Left kidney (tissue), 2 donors: ENCODE data around the gene MAPK12. TPM values are rescaled to one million over a fixed set of nuclear protein-coding genes. Genes with fewer than 3 reads are reported as not detected.

ENCODE experiments used
- DNase-seq: peaks from one replicate; pipeline ENCODE4 v3.0.0-alpha.2; 2013
- polyA plus RNA-seq: library from polyadenylated mRNA; unstranded; fragments of 120-200 nt; gene quantifications from one replicate; pipeline ENCODE4 v1.2.1, GENCODE V29; 2013; ENCODE audit not compliant: insufficient read length

The MAPK12 gene
- polyA plus RNA-seq, 1 donor, result 10.5 TPM

DNA sequence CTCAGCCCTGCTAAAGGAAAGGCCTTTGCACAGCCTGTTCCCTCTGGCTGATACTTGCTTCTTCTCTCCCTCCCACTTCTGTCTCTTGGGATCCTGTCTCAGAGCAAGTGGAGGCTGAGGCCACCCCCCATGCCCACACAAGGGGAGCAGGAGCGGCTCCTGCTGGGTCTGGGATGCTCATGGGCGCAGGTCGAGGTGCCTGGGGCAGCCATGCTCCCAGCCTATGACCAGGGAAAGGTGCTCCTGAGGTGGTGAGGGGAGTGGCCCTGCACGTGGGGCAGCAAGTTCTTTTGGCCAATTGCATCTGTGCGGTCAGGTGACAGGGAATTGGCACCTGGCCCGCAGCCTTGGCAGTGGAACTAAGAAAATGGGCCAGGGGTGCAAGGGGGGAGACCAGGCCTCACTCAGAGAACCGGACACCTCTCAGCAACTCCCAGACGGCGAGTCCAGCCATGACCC is 7.2 kb upstream of the MAPK12 start:
- DNase-seq, result no peak

DNA sequence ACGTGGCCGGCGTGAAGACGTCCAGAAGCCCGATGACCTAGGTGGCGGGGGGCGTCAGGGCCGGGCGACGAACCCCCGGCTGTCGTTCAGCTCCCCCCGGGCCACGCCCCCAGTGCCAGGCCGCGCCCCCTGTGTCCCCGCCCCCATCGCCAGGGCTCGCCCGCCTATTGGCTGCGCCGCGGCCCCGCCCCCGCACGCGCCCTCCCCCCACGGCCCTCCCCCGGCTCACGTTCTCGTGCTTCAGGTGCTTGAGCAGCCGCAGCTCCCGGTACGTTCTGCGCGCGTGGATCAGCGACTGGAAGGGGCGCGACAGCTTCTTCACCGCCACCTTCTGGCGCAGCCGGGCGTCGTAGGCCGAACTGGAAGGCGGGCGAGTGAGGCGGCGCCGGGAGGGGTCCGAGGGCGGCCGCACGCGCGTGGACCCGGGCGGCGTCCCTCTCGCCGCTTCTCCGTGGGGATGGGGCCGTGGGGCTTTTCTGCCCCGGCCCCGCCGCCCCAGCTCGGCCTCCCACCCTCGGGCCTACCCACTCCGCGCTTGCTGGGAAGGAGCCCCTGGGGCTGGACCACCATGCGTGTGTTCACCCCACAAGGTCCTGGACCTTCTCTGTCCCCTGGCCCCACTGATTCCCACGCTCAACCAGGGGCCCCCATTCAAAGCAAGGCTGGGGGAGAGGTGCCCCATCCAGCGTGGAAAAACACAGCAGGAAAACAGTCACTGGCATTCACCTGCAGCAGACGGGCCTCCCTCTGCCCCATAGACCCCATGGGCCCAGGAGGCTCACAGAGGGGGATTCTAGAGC is 6.3 kb upstream of the MAPK12 start:
- DNase-seq, result no peak

DNA sequence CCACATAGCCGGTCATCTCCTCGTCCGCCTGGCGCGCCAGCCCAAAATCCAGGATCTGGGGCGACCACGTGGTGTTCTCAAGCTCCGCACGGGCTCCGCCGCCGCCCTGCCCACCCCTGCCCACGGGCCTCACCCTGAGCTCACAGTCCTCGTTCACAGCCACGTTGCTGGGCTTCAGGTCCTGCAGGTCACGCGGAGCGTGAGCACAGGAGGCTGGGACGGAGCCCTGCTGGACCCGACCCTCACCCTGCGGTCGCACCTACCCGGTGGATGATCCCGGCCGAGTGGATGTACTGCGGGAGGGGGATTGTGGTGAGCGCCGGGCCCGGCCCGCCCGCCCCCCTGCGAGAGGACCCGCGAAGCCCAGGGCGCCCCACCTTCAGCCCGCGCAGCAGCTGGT is 5.5 kb upstream of the MAPK12 start:
- no peak for DNase-seq

DNA sequence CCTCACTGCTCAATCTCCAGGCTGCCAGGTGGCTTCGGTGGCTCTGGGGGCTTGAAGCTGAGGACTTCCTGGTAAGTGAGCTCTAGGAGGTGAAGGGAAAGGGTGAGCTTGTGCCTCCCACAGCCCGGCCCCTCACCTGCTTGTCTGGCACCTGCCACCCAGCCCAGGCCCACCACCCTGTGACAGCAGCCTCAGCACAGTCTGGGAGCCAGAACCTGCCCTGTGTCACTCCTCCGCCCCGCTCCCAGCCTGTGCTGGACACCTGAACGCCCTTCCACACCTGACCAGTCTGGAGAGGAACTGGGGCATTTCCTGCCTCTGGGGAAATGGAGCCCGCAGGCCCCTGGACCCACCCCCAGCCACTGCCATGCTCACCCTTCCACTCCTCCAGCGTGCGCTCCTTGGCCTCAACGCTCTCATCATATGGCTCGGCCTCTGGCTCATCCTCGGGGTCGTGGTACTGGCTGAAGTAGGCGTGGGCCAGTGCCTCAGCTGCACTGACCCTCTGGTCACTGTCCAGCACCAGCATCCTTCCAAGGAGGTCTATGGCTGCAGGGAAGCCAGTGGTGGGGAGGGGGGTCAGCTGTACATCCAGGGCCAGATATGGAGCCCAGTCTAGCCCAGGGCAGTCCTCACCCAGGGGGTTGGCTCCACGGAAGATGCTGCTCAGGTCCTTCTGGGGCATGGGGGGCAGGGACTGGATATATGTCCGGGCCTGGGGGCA is 3.6 kb upstream of the MAPK12 start:
- DNase-seq, result no peak

DNA sequence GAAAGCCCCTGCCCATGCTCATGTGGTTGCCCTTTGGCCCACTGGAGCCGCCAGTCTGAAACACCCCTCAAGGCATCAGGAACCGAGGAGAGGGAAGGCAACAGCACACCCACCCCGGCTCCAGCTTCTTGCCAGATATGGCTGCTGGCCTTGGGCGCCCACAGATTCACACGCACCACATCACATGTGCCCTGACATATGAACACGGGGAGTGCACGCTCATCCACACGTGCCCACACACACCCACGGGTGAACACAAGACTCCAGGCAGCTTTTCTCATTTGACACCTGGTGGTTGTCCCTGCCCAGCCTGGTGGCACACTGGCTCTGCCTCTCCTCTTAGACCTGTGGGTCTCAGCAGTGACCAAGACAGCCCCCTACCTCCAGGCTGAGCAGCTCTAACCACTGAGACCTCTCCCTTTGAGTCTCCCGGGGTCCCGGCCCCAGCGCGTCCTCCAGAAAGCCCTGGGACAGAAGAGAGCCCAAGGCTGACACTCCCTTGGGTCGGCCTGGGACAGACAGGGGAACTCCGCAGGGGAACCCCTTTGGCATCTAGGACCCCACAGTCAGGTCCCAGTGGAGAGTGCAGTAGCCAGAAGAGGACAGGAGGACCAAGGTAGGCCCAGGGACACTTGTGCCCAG is 2.7 kb upstream of the MAPK12 start:
- no peak for DNase-seq

DNA sequence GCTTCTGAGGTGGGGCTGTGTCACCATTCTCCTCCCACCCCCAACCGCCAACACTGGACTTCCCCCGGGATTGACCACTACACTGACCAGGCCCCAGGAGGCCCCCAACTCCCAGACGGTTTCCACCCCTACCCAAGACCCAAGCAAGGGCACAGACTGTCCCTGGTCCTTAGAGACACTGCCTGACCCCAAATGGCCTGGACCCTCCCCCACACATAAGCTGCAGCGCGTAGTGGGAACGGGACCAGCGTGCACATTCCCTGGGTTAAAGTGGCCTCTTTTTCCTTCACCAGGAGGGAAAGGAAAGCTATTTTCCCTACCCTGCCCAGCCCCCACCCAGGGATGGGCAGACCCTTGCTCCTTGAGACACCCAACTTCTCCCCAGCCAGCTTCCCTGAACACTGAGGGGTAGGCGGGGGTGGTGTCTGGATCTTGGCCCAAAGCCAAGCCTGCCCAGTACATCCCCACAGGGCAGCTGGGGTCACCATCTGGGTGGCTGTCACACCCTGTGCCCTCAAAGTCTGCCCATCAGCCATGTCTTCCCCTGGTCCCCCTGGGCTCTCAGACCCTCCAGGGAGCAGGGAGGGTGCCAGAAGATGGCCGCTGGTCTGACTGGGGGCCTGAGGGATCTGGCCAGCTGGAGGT is 1.6 kb upstream of the MAPK12 start:
- no peak for DNase-seq

DNA sequence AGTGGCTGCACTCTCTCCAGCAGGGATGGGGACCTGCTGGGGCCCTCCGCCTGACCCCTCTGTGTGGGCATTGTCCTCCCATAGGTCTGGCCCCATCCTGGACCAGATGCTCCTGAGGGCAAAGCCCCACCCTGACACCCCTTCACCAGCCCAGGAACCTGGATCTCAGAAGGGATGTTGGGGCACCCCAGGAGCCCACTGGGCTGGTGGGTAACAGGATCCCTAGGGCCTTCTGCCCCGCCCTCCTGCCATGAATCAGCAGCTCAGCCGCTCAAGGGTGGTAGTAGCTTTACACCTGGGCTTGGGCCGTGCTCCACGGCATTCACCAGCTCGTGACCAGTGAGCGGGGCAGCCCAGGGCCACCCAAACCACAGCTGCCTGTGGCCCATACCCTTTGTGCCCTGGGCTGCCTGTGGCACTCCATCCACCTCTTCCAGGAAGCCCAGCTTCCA is 1.0 kb upstream of the MAPK12 start:
- no peak for DNase-seq

DNA sequence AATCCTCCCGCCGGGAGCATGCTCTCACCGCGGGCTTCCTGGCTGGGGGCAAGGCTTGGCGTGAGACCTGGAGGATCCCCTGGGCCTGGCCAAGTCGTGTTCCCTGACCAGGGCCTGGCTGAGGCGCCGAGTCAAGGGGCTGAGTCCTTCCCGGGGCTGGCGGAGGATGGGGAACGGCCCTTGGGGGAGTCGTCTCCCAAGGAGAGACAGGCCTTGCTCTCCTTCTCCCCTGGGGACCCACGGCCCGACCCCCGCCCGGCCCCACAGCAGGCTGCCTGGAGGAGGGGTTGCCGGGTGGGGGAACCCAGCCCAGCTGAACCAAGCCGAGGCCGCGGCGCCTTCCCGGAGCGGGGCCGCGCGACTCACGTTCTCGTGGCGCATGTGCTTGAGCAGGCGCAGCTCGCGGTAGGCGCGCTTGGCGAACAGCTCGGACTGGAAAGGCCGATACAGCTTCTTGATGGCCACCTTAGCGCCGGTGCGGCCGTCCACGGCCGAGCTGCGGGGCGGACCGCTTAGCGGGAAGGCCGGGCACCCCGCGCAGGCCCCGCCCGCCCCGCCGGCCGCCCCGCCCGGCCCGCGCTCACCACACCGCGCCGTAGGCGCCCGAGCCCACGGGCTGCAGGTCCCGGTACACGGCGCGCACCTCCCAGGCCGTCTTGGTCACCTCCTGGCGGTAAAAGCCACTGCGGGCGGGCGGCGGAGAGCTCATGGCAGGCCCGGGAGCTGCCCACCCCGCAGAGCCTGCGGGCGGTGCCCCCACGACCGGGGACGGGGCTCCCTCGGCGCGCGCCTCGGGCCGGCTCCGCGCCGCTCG is 475 bp downstream of the MAPK12 start:
- DNase-seq, result no peak

DNA sequence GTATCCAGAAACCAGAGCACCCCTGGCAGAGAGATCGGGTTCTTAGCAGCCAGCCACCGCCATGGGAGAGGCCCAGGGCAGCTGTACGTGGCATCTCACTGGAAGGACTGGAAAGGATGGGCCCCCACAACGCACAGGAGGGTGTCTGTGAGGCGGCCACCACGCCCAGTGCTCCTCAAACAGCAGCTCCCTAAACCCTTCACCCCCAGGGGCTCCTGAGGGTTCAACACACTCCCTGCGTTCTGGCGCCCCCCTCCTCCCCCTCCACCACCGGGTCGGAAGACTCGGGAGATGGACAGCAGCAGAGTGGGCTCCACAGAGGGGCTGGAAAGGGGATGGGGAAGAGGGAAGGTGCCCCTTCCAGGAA is 1.1 kb downstream of the MAPK12 start:
- no peak for DNase-seq

DNA sequence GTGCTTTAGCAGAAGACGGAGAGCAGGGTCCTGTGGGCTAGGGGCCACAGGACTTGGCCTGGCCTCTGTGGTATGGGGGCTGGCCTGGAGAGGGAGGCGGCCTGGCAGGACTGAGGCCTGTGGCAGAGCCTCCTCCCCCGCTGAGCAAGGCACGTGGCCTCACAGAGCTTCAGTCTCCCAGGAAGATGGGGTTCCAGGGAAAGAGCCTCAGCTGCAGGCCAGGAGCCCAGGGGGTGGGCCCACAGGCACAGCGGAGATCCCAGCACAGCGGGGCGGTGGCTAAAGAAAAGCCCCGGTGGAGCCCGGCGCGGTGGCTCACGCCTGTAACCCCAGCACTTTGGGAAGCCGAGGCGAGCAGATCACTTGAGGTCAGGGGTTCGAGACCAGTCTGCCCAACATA is 2.2 kb downstream of the MAPK12 start:
- DNase-seq, result no peak

DNA sequence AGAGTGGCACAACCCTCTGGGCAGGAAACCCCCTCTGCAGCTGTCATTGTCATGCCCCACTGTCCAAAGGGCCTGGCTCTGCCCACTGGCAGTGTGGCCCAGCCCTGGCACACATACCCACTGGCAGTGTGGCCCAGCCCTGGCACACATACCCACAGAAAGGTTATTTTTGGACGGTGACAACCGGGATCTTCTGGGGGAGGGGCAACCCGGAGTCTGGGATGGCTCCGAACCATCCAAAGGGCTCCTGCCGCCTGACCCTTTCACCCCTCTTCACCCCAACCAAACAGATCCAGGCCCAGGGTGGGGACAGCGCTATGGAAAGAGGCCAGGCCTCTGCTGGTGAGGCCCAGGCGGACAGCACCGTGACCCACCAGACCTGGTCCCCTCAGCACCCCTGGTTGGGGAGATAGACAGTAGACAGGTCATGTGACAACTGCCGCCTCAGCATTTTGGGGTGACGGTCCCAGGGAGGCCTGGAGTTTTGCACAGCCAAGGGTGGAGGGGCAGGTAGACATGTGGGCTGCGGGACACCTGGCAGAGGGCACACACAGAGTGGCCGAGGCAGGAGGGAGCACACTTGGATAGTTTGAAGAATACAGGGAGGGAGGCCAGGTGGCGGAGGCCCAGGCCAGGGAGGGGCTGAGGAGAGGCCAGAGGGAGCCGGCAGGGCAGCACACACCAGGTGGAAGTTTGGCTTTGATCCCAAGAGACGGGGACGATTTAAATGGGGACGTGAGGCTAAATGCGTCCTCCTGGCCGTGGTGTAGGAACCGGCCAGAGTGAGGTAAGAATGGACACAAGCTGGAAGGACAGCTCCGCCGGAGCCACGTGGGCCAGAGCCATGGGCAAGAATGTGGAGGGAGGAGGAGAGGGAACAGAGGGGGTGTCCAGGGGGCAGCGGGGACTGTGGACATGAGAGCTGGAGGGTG is 2.9 kb downstream of the MAPK12 start:
- DNase-seq, result no peak

DNA sequence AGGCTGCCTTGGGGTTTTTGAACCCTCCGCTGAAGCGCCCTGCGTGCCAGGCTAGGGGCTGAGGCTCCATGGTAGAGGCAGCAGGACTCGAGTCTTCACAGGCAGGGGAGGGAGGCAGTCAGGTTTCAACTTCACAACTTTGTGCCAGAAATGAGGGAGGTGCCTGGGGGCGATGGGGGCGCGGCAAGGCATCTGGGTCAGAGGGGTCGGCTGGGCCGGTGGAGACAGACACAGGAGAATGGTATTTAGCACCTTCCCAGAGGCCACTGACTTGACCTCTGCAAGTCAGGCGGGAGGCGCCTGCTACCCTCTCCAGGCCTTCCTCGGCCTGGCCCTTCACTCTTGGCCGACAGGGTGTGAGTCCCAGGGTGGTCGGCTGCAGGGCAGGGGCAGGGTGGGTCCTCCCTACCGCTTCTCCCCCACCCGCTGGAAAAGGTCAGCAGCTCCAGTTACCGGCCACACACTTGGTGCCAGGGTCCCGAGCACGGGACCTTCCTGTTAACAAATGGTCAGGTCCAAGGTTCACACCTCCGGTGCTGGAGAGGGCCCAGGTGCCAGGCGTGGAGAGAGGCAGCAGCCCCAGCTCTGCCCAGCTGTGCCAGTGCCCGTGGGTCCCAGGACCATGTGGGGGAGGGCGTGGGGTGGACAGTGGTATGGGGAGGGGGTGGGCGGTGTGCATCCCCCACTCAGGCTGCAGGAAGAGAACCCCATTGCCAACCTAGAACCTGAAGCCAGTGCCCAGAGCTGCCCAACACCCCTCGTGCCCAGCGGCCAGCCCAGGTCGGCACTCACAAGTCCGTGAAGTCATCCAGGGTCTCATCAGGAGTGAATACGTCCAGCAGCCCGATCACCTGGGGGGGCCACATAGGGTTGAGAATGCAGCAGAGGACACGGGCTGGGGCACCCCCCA is 3.8 kb downstream of the MAPK12 start:
- no peak for DNase-seq

DNA sequence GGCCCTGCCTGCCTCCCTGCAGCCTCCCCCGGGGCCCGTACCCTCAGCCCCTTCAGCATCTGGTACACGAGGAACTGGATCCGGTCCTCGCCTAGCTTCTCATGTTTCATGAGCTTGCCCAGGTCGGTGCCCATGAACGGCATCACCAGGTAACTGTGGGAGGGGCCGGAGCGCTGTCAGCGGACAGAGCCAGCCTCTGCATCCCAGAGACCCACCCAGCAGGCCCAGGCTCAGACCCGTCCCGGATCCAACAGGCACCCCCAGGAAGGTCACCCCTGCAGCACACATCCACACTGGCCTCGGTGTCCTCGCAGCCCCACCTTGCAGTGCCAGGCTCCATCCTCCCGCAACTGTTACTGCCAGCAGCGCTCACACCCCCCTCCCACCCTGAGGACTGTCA is 4.4 kb downstream of the MAPK12 start:
- DNase-seq, result no peak

DNA sequence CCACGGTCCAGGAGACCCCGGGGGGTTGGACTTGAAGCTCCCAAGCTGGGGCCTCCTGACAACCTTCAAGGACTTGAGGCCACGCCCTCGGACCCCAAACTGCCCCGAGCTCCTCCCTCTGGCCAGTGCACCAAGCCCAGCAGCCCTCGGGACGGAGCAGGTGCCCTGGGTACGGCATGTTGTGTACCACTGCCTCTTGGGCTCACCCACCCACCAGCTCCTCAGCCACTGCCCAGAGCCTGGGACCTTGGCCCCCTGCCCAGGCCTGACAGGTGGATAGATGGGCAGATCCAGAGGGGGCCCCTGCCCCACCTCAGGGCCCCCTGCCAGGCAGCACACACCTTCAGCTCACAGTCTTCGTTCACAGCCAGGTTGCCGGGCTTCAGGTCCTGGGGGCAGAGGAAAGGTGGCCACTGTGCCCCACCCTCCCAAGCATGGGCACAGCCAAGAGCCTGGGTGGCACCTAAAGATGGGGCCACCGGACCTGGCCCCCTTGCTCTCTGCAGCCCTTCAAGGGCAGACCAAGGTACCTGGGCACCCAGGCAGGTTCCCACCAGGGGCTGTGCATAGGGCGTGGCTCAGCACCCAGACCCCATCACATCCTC is 5.1 kb downstream of the MAPK12 start:
- no peak for DNase-seq

DNA sequence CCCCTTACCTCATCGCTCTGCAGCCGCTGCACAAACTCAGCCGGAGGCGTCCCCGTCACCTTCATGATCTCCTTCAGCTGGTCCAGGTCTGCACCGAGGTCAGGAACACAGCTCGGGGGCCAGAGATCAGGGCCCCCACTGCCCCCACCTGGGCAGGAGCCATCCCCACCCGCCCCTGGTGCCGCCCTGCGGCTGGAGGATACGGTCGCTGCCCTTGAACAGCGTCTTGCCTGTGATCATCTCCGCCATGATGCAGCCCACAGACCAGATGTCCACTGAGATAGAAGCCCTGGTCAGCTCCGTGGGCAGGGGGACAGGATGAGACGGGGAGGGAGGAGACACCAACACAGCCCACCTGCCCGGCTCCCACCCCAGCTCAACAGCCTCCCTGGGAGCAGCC is 5.9 kb downstream of the MAPK12 start:
- no peak for DNase-seq

DNA sequence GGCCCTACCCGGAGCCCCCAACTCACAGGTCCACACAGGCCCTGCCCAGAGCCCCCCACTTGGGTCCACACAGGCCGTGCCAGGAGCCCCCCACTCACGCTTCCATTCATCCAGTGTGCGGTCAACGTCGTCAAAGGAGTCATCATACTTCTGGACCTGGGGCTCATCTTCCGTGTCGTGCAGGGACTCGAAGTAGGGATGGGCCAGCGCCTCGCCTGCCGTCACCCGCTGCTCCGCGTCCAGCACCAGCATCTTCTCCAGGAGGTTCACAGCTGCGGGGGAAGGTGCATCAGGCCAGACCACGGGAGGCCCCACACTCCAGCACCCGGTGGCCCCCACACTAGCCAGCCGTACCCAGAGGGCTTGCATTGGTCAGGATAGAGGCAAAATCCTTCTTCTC is 6.4 kb downstream of the MAPK12 start:
- DNase-seq, result no peak

DNA sequence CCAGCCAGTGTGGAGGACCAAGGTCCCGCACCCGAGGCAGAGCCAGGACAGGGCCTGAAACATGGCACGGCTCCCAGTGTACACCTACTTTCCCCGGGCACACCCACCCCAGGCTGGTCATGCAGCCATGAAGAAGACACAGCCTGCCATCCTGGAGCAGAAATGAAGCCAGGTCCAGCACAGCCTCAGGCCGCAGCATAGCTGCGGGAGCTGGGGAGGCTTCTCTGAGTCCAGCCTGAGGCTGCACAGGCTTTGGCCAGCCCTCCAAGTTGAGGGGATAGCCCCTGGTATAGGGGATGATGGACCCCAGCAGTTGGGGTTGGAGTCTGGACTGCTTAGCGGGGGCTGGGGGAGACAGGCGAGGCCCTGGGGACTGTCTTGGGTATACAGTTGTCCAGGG is 7.5 kb downstream of the MAPK12 start:
- DNase-seq, result no peak

DNA sequence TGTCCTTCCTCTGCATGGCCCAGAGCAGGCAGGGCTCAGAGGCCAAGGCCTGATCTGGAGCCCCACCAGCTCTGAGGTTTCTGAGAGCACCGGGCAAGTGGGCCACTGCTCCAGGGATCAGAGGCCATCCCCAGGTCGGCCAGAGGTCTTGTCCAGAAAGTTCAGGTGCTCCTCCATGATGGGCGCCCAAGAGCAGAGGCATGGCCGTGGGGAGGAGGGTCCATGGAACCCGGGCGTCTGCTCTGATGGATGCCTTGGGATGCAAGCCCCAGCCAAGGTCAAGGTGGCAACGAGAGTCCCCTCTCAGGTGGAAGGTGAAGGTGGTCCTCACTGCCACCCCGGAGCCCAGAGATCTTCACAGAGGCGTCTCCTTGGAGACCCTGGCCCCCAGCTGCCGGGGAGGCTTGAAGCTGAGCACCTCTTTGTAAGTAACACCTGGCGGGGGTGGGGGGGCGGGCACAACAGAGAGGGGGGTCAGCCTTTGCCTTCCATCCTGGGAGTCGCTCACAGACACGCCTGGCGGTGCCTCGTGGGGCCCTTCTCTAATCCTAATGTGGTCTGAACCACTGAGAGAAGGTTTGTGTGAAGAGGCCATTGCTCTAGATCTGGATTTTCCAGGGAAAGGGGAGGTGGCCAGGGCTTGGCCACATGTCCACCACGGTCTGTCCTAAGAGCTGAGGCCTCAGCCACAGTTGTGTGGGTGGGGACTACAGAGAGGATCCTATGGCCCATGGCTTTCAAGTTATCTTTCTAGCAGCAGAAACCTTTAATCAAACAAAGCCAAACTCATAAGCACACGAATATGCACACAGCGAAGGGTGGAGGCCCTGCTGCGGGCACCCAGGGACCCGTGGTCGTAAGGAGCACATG is 8.2 kb downstream of the MAPK12 start:
- DNase-seq, result no peak
